ENCODE data around the gene PLA2G4B.

PLA2G4B gene, protein sequence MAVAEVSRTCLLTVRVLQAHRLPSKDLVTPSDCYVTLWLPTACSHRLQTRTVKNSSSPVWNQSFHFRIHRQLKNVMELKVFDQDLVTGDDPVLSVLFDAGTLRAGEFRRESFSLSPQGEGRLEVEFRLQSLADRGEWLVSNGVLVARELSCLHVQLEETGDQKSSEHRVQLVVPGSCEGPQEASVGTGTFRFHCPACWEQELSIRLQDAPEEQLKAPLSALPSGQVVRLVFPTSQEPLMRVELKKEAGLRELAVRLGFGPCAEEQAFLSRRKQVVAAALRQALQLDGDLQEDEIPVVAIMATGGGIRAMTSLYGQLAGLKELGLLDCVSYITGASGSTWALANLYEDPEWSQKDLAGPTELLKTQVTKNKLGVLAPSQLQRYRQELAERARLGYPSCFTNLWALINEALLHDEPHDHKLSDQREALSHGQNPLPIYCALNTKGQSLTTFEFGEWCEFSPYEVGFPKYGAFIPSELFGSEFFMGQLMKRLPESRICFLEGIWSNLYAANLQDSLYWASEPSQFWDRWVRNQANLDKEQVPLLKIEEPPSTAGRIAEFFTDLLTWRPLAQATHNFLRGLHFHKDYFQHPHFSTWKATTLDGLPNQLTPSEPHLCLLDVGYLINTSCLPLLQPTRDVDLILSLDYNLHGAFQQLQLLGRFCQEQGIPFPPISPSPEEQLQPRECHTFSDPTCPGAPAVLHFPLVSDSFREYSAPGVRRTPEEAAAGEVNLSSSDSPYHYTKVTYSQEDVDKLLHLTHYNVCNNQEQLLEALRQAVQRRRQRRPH

GRCh38 chr15:41838400-41838897 is at the start of gene PLA2G4B:
PLA2G4B (plus strand) TSS chr15:41838847; CDS start chr15:41838914, 67 bp downstream.
- no peak for DNase-seq (ENCODE audit: low spot score)

GRCh38 chr15:41789236-41789635 is 49.4 kb upstream of the PLA2G4B start:
- DNase-seq (ENCODE audit: low spot score): no peak

GRCh38 chr15:41789662-41790061 is 49.0 kb upstream of the PLA2G4B start:
- DNase-seq (ENCODE audit: low spot score): no peak

DNA sequence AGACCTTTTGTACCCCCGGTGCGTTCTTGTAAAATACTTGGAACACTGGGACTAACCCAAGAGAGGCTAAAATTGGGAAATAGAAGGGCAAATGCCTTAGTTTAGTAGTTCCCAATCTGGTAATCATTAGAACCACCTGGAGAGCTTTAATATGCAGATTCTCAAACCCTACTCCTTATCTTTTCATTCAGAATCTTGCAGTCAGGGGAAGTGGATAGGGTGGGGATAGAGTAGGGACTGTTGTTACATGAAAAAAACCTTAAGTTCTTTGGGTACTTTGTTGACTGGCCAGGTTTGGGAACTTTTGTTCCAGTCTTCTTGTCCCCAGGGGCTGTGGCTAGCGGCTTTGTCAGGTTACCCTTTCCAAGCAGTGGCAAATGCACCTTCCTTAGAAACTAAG is 48.5 kb upstream of the PLA2G4B start:
- DNase-seq (ENCODE audit: low spot score): no peak

GRCh38 chr15:41790756-41791546 is 47.7 kb upstream of the PLA2G4B start:
- no peak for DNase-seq (ENCODE audit: low spot score)

DNA sequence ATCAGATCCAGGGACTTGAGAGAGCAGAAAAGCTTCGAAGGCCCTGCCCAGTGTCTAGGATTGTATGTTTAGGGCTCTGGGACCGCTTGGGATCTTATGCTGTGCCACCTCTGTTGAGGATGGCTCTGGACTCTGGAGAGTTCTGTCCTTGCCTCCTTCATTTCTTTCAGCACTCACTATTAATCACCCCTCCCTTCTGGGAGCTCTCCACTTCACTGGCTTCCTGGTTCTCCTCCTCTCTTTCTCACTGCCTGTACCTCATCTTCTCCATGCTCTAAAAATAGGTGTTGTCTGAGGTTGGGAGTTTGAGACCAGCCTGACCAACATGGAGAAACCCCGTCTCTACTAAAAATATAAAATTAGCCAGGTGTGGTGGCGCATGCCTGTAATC is 47.1 kb upstream of the PLA2G4B start:
- no peak for DNase-seq (ENCODE audit: low spot score)

GRCh38 chr15:41792000-41792637 is 46.5 kb upstream of the PLA2G4B start:
- no peak for DNase-seq (ENCODE audit: low spot score)

DNA sequence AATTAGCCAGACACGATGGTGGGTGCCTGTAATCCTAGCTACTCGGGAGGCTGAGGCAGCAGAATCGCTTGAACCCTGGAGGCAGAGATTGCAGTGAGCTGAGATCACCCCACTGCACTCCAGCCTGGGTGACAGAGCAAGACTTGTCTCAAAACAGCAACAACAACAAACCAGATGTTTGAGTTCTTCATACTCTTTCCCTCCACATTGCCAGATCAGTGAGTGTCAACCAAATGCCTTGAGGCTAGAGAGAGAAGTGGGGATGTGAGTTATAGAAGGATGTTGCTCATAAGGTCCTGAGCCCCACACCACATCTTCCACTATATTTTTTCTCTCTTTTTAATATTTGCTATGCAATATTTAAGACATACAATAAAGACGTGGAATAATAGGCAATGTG is 44.6 kb upstream of the PLA2G4B start:
- DNase-seq (ENCODE audit: low spot score): no peak

DNA sequence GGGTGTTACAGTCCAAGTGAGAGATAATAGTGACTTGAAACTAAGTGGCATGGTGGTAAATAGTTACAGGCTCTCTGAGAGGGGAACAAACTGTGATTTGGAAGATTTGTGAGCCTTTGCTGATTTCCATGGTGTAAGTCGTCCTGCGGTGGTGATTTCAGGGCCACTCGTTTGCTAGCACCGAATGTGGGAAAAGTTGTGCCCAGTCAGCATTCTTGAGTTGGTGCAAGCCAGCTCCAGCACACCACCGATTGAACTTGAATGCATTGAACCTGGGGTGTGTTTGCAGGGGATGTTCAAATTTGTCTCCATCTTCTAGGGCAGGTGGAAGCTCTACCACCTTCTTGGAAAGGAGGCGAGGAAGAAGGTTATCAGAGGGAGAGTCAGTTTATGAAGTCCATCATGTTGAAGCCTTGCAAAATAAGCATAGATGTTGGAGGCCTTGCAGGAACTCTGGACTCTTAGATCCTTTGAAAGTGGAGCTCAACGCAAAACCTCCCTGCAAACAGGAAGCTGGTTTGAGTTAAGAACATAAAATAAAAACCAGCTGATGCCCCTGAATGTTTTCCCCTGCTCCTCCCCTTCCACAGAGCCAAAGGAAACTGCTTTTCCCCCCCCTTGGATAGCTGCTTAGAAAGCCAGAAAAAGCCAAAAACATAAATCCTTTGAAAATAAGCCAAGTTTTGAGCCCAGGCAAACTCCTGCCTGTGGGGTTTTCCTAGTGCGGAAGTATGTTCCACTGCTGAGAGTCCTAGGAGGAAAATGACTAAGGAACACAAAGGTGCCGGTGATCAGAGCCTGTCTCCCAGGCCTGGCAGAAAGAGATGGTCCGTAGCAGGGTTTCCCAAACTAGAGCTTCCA is 42.4 kb upstream of the PLA2G4B start:
- no peak for DNase-seq (ENCODE audit: low spot score)

- DNase-seq (ENCODE audit: low spot score): no peak
These were observed 41.3 kb upstream of the PLA2G4B start for GRCh38 chr15:41797201-41797944.

- no peak for DNase-seq (ENCODE audit: low spot score)
These were observed 39.8 kb upstream of the PLA2G4B start for GRCh38 chr15:41798607-41799487.

DNA sequence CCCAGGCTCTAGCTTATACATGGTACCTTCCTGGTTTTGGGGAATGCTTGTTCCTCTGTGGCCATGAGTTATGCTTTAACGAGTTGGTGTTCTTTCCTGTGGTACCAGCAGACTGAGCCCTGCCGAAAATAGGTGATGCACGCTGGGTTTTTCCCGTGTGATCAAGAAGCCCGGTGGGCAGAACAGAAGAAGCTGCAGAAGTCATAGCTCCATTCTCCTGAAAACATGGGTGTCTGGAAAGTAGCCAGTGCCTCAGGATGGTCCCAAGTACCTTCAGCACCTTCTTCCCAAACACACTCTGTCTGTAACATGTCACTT is 39.2 kb upstream of the PLA2G4B start:
- DNase-seq (ENCODE audit: low spot score): no peak

DNA sequence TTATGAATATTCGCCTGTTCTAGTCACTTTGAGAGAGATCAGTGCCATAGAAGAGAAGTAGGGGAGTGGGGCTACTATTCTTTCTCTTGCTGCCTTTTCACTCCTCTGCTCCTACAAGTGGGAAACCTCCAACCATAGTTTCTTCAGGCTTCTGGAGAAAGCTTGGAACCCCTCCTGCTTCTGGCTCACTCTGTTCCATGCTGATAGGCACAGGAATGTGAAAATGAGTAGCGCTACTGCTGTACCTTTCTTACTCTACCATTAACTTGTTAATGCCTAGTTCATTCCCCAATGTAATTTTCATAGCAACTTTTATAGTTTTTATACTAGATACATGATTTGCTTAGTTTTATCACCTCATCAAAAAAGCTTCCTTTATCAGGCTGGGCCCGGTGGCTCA is 37.5 kb upstream of the PLA2G4B start:
- no peak for DNase-seq (ENCODE audit: low spot score)

- no peak for DNase-seq (ENCODE audit: low spot score)
These were observed 36.7 kb upstream of the PLA2G4B start for GRCh38 chr15:41801850-41802455.

- no peak for DNase-seq (ENCODE audit: low spot score)
These were observed 34.3 kb upstream of the PLA2G4B start for GRCh38 chr15:41804361-41804760.

GRCh38 chr15:41804916-41805666 is 33.6 kb upstream of the PLA2G4B start:
- no peak for DNase-seq (ENCODE audit: low spot score)

- no peak for DNase-seq (ENCODE audit: low spot score)
These were observed 32.9 kb upstream of the PLA2G4B start for GRCh38 chr15:41805711-41806110.
